GM19463 (cell line): Measurements from ENCODE around the gene CTPS2.

ENCODE experiments used
- ATAC-seq: cut with Tn5 transposase; IDR thresholded peaks from one replicate; pipeline ENCODE4 v1.9.1; 2021; ENCODE audit warnings: mild to moderate bottlenecking, moderate library complexity; ENCODE audit not compliant: unreplicated experiment

Gene CTPS2

DNA sequence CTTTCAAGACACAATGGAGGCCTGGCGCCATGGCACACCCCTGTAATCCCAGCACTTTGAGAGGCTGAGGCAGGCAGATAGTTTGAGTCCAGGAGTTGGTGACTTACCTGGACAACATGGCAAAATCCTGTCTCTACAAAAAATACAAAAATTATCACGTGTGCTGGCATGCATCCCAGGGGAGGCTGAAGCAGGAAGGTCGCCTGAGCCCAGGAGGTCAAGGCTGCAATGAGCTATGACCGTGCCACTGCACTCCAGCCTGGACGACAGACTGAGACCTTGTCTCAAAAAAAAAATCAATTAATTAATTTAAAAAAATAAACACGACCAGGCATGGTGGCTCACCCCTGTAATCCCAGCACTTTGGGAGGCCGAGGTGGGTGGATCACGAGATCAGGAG is 2.0 kb upstream of the CTPS2 start:
- ATAC-seq: no peak

- peak; percentile 32 for ATAC-seq
Observed at GRCh38 chrX:16711893-16712547, 449 bp downstream of the CTPS2 start.

- ATAC-seq: no peak
Observed at GRCh38 chrX:16711219-16711811, 1.2 kb downstream of the CTPS2 start.

DNA sequence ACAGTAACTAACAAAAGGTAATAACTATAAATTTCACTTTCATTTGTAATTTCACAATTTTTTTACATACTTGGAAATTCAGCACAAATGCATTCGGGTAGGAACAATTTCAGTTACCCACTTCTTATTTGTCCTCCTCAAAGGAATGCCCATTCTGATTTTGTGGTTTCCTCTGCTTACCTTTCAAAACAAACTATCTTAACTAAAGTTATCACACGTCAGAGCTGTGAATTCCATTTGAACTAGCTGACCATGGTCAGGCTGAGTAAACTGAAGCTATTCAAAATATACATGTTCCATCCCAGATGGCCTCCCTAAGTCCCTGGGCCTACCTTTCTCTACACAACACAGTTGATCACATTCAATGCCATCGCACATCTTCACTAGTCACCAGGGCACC is 4.5 kb downstream of the CTPS2 start:
- ATAC-seq: no peak

DNA sequence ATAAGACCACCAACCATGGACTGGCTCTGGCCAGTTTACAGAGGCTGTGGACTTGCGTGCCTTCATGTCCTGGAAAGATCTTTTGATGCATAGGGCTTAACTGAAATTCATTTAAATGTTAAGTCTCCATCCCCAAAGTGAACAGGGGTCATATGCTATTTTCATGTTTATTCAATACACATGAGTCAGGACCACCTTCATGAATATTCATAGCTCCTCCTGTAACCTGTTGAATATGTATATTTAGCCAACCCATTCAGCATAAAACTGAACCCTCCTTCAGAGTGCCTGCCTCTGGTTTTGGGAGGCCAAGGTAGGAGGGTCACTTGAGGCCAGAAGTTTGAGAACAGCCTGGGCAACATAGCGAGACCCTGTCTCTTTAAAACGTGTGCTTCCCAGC is 7.1 kb downstream of the CTPS2 start:
- peak; percentile 16 for ATAC-seq

DNA sequence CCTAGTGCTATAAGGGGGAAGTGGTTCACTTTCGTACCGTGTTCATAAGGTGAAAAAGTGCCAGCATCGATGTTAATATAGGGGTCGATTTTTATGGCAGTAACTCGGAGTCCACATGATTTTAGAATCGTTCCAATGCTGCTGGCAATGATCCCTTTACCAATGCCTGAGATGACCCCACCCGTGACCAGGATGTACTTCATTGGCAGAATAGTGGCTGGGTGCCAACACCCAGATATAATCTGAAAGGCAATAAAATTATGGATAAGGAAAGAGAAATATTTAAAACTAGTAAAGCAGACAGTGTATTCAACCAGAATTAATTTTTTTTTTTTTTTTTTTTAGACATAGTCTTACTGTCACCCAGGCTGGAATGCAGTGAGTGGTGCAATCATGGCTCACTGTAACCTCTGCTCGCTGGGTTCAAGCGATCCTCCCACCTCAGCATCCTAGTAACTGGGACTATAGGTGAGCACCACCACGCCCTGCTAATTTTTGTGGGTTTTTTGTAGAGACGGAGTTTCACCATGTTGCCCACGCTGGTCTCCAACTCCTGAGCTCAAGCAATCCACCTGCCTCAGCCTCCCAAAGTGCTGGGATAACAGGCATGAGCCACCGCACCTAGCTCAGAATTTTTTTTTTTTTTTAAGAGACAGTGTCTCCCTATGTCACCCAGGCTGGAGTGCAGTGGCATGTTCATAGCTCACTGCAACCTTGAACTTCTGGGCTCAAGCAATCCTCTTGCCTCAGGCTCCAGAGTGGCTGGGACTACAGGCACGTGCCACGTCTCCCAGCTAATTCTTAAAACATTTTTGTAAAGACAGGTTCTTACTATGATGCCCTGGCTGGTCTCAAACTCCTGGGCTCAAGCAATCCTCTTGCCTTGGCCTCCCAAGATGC is 9.5 kb downstream of the CTPS2 start:
- ATAC-seq: no peak

DNA sequence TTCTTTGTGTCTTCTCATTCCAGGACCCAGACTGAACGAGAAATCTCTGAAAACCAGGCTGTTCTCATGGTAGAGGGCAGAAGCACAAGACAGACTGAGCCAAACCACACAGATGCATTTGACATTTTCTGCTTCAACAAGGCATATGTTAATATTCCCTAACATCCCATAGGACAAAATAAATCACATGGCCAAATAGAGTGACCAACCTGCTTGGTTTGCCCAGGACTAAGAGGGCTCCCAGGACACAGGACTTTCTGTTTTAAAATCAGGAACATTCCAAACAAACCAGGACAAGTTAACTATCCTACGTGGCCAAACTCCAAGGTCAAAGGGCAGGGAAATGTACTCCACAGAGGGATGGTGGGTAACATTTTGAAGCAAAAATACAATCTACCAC is 11.7 kb downstream of the CTPS2 start:
- ATAC-seq: no peak

GRCh38 chrX:16699389-16699788 is 13.1 kb downstream of the CTPS2 start:
- no peak for ATAC-seq

DNA sequence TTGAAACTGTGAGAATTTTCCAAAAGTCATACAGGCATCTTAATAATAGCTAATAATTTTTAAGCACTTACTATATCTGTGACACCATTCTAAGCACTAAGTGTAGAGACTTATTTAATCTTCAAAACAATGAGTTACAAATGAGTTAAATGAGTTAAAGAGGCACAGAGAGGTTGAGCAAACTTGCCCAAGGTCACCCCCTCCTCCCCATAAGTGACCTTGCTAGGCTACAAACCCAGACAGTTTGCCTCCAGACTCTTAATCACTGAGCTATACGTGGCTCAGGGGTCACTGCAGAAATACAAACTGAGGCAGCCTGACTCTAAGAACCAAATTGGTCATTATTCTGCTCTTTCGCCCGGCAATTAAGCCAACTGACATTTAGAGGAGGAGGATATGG is 15.5 kb downstream of the CTPS2 start:
- no peak for ATAC-seq

DNA sequence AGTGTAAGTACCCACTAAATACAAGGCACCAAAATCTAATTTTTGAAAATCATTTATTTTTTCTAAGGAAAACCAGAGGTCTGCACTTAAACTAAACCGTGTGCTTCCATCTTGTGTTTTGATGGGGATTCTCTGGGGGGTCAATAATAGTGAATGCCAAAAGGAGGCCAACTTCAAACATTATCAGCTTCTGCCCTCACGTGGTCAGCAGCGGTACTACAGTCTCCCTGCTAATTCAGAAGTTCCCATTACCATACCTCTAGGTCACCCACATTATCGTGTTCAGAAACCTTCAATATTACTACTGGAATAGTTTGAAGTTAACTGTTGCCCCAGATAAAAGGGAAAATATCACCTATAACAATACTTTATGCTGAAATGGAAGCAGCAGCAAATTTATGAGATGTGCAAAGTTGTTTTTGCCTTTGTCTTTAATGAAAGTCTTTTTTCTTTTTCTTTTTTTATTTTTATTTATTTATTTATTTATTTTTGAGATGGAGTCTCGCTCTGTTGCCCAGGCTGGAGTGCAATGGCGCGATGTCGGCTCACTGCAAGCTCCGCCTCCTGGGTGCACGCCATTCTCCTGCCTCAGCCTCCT is 17.3 kb downstream of the CTPS2 start:
- ATAC-seq: peak; percentile 80

DNA sequence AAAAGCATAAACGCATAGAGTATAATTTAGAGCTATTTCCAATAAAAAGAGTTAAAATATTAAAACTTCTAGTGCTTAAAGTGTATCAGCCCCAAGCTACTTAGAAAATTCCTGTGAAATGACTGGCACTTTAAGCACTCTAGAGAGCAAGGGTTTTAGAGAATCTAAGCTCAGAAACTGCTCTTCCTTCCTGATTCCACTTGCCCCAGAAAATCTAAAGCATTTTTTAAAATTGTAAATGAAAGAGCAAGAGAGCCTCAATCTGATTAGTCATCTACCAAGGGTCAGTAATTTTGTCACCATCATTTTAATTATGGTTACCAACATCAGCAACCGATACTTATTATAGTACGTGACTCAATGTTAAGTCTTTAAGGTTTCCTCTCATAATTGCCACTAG is 25.0 kb downstream of the CTPS2 start:
- no peak for ATAC-seq

DNA sequence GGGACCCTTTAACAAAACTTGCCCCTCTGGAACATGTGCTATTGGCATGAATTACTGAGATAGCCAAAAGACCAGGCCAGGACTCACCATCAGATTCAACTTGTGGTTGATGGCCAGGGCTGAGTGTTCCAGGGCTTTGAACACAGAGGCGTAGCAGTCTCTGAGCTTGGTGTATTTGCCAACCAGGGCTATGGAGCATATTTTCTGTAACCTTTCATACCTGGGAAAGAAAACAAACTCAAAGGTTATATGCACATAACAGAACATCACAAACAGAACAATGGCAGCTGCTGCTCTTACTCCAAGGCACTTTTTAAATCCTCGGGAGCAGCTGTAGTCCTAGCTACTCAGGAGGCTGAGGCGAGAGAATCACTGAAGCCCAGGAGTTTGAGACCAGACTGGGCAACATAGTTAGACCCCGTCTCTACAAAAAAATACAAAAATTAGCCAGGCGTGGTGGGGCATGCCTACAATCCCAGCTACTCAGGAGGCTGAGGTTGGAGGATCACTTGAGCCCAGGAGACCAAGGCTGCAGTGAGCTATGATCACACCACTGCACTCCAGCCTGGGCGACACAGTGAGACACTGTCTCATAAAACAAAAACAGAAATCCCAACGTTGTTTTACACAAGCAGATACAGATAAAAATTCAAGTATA is 29.3 kb downstream of the CTPS2 start:
- ATAC-seq: no peak

DNA sequence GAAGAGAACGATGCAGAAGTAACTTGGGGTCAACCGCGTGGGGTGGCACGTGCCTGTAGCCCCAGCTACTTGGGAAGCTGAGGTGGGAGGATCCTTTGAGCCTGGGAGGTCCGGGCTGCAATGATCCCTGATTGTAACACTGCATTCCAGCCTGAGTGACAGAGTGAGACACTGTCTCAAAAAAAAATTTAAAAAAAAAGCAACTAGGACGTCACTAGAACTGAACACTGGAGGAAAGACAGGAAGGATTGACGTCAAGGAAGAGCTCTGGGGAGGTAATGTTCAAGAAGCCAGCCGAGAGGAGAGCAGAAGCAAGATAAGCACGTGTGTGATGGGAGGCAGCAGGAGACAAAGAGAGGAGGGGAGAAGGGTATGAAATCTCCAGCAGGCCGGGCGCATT is 33.8 kb downstream of the CTPS2 start:
- ATAC-seq: no peak

- ATAC-seq: no peak
Observed at GRCh38 chrX:16671005-16671404, 41.5 kb downstream of the CTPS2 start.

- ATAC-seq: no peak
Observed at GRCh38 chrX:16666541-16666940, 45.9 kb downstream of the CTPS2 start.

- no peak for ATAC-seq
Observed at GRCh38 chrX:16665089-16665488, 47.4 kb downstream of the CTPS2 start.

GRCh38 chrX:16664626-16665025 is 47.8 kb downstream of the CTPS2 start:
- ATAC-seq: no peak

GRCh38 chrX:16664074-16664473 is 48.4 kb downstream of the CTPS2 start:
- ATAC-seq: no peak

- no peak for ATAC-seq
Observed at GRCh38 chrX:16662402-16662801, 50.1 kb downstream of the CTPS2 start.

- no peak for ATAC-seq
Observed at GRCh38 chrX:16661495-16661894, 51.0 kb downstream of the CTPS2 start.

DNA sequence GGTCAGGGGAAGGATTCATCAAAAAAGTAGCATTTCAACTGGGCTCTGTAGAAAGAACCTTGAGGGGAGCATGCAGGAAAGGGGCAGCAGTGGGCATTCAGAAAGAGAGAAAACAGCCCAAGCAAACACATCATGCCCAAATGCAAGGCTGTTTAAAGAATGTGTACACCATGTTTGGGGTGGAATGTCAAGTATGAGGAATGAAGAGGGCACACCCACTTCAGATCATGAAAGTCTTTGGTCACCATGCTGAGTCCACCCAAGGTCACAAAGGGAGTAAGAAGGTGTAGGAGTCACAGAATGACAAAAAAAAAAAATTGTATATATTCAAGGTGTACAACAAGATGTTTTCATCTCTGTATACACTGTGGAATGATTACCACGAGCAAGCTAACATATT is 53.1 kb downstream of the CTPS2 start:
- ATAC-seq: no peak
